Putamen (tissue), 1 donor: ENCODE results near the gene SPATA9.
A peak's percentile ranks its signal among the peaks of the same experiment; 100 is the strongest.

ENCODE experiments used
- DNase-seq: peaks from one replicate; pipeline ENCODE4 v3.0.0-alpha.2; 2016; ENCODE audit warnings: low spot score

The SPATA9 gene

GRCh38 chr5:95684361-95684760 is 1.6 kb upstream of the SPATA9 start:
- no peak for DNase-seq

GRCh38 chr5:95673081-95673480 is 9.7 kb downstream of the SPATA9 start:
- no peak for DNase-seq

GRCh38 chr5:95672641-95673040 is 10.2 kb downstream of the SPATA9 start:
- no peak for DNase-seq

GRCh38 chr5:95671826-95672225 is 11.0 kb downstream of the SPATA9 start:
- DNase-seq: no peak

- DNase-seq: no peak
Observed at GRCh38 chr5:95670568-95670967, 12.2 kb downstream of the SPATA9 start.

GRCh38 chr5:95669985-95670384 is 12.8 kb downstream of the SPATA9 start:
- no peak for DNase-seq

- DNase-seq: peak; percentile 44
Observed at GRCh38 chr5:95669540-95669939, 13.3 kb downstream of the SPATA9 start.

- no peak for DNase-seq
Observed at GRCh38 chr5:95668728-95669127, 14.1 kb downstream of the SPATA9 start.

- no peak for DNase-seq
Observed at GRCh38 chr5:95668216-95668615, 14.6 kb downstream of the SPATA9 start.

- no peak for DNase-seq
Observed at GRCh38 chr5:95667678-95668077, 15.1 kb downstream of the SPATA9 start.

GRCh38 chr5:95667061-95667618 is 15.7 kb downstream of the SPATA9 start:
- DNase-seq: no peak

- DNase-seq: peak; percentile 52
Observed at GRCh38 chr5:95664204-95664786, 18.5 kb downstream of the SPATA9 start.

GRCh38 chr5:95662946-95663345 is 19.8 kb downstream of the SPATA9 start:
- no peak for DNase-seq

- no peak for DNase-seq
Observed at GRCh38 chr5:95660060-95660459, 22.7 kb downstream of the SPATA9 start.

- DNase-seq: peak; percentile 72
Observed at GRCh38 chr5:95655575-95655974, 27.2 kb downstream of the SPATA9 start.

GRCh38 chr5:95654196-95654595 is 28.6 kb downstream of the SPATA9 start:
- no peak for DNase-seq

- no peak for DNase-seq
Observed at GRCh38 chr5:95652849-95653248, 29.9 kb downstream of the SPATA9 start.

GRCh38 chr5:95649842-95650620 is 32.8 kb downstream of the SPATA9 start:
- DNase-seq: no peak

GRCh38 chr5:95649274-95649673 is 33.5 kb downstream of the SPATA9 start:
- DNase-seq: no peak

GRCh38 chr5:95647886-95648860 is 34.6 kb downstream of the SPATA9 start:
- DNase-seq: peak; percentile 22

- DNase-seq: peak; percentile 95
Observed at GRCh38 chr5:95646569-95647431, 36.0 kb downstream of the SPATA9 start, which contains the start of gene RFESD. TSS of gene RFESD (plus strand) at chr5:95646777. CDS start at chr5:95652272, 5,495 bp downstream.
